Right kidney (tissue), 1 donor: Measurements from ENCODE around the gene MSANTD1.
"Not testable (repeated sequence)": the region's sequence is repeated elsewhere in the genome, so short reads cannot be mapped to it uniquely, and the experiment has no call there.

Source experiments
- DNase-seq: peaks from one replicate; pipeline ENCODE4 v3.0.0-alpha.2; 2016

The MSANTD1 gene

DNA sequence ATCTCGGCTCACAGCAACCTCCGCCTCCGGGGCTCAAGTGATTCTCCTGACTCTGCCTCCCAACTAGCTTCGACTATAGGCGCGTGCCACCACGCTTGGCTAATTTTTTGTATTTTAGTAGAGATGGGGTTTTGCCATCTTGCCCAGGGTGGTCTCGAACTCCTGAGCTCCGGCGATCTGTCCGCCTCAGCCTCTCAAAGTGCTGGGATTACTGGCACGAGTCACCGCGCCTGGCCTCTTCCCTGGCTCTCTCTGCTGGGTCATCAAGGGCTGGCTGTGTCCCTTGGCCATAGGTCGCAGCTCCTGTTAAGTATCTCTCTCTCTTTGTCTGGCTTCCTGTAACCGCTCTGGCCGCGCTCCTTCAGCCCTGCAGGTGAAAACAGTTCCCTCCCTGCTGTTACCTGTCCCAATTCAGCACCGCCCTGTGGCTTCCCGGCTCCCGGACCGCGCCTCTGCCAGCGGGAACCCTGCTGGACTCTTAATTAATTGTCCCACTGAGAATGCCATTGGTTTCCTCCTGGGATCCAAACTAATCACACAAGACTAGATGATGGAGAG is 42.5 kb downstream of the MSANTD1 start:
- no peak for DNase-seq

DNA sequence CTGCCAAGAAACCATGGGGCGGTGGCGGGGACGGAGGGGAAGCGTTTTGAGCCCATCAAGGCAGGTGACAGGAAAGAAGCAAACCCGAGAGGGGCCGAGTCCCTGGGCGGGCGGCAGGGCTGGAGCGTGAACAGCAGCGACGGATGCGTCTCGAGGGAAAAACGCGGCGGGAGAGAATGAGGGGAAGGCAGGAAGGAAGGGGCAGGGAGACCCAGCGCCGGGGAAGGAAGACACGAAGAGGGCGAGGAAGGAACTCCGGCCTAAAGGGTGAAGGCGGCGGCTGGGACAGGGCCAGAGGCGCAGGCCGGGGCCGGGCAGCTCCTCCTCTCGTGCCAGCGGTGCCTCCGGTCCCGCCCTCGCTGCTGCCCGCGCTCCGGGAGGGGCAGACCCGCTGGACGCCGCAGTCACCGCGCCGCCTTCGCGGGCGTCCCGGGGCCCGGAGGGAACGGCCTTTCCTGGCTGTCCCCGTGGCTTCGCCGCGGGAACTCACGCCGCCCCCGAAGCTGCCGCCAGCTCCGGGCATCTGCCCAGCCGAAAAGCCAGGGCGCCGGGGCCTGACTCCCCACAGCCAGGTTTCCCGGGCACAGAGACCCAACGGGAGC is 43.1 kb downstream of the MSANTD1 start:
- no peak for DNase-seq

GRCh38 chr4:3292571-3293400 is 43.8 kb downstream of the MSANTD1 start, which contains the start of gene RGS12:
Gene RGS12, plus strand, starts transcription at chr4:3293021. Its CDS starts 23,150 bp downstream, at chr4:3316171.
- DNase-seq: peak; percentile 96

DNA sequence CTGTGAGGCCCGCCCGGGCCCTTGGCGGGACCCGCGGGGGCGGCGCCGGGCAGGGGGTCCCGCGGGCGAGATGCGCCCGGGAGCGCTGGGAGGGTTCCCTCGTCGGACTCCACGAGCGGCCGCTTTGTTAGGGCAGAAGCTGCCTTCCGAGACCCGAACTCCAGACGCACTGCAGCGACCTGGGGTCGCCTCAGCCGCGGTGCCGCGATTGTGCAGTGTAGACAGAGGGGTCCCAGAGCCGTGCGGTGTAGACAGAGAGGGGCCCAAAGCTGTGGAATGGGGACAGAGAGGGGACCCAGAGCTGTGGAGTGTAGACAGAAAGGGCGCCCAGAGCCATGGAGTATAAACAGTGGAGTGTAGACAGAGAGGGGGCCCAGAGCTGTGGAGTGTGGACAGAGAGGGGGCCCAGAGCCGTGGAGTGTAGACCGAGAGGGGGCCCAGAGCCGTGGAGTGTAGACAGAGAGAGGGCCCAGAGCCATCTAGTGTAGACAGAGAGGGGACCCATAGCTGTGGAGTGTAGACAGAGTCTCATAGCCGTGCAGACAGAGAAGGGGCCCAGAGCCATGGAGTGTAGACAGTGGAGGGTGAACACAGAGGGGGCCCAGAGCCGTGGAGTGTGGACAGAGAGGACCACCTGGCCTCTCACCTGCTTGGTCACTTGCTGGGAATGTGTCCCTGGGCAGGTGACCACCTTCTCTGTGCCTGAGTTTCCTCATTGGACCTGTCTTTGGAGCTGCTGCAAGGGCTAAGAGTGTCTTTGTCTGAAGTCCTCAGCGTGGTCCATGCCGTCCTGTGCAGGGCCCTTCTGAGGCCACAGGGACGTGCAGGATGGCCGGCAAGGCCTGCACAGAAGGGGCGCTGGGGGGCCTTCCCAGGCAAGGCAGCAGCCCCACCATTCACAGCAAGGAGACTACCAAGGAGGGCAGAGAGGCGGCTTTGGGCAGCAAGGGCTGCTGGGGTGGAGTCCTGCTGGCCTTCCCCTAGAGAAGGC is 44.7 kb downstream of the MSANTD1 start:
- peak; percentile 63 for DNase-seq

DNA sequence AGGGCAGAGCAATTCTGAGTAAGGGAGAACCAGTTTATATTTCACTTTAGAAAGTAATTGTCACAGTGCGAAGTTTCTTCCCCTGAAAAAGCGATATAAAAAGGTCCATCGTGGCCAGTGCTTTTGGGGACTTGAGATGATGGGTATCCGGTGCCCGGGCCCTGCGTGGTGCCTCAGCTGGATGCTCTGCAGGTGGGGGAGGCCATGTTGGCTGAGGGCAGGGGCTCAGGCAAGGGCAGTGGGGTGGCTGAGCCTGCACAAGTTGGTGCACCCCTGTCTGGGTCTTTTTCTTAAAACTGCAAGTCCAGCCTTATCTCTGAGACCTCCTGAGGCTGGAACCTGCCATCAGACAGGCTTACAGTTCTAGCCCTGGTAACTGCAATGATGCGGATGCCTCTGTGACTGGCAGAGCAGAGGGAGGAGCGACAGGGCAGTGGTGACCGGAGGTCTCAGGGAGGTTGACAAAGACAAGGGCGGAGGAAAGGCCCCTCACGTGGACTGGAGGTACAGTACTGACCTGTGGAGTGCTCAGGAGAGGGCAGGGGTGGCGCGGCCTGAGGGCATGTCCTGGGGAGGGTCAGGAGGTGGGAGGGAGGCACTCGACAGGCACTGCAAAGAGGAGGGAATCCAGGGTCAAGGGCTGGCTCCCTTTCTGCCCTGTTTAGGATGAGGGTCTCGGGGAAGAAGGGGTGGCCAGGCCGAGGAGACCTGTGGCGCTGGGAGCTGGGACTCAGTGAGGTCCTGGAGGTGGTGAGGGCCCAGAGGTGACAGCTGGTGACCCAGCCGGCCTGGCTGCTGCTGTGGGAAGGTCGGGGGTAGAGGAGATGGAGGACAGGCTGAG is 45.7 kb downstream of the MSANTD1 start:
- DNase-seq: no peak

DNA sequence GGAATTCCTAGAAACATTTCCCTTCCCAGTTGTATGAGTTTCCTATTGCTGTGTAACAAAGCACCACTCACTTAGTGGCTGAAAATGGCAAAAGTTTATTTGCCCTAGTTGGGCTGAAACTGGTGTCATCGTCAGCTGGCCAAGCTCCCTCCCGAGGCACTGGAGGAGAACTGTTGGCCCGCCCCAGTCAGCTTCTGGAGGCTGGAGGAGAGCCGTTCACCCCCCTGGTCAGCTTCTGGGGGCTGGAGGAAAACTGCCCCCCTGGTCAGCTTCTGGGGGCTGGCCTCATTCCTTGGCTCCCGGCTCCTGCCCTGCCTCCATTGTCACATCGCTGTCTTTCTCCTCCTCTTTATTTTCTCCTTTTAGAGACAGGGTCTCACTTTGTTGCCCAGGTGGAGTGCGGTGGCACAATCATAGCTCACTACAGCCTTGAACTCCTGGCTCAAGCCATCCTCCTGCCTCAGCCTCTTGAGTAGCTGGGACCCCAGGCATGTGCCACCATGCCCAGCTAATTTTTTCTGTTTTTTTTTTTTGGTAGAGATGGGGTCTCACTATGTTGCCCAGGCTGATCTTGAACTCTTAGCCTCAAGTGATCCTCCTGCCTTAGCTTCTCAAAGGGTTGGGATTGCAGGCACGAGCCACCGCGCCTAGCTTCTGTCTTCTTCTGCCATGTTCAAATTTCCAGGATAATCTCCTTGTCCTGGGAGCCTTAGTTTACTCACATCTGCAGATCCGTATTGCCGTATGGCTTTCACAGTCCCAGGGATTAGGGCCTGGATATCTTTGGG is 47.1 kb downstream of the MSANTD1 start:
- DNase-seq: no peak

DNA sequence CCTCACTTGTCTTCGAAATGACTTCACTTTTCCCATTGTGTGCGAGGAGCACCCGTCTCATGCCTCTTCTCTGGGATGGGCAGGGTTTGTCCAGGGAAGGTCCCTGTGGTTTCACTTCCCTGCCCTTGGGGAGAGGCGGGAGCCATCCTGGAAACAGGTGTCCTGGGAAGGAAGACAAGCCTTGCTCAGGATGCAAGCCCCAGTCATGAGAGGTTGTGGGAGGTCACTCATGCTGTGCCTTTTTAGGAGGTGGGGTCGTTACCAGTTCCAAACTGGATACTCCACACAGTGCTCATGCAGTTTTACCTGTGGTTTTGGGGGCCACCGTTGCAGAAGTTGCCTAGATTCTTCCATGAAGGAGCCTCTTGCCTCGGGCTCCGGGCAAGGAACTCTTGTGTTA is 47.7 kb downstream of the MSANTD1 start:
- DNase-seq: no peak

GRCh38 chr4:3297066-3297859 is 48.3 kb downstream of the MSANTD1 start:
- DNase-seq: no peak

- no peak for DNase-seq
These were observed 50.4 kb downstream of the MSANTD1 start for GRCh38 chr4:3299122-3299975.

DNA sequence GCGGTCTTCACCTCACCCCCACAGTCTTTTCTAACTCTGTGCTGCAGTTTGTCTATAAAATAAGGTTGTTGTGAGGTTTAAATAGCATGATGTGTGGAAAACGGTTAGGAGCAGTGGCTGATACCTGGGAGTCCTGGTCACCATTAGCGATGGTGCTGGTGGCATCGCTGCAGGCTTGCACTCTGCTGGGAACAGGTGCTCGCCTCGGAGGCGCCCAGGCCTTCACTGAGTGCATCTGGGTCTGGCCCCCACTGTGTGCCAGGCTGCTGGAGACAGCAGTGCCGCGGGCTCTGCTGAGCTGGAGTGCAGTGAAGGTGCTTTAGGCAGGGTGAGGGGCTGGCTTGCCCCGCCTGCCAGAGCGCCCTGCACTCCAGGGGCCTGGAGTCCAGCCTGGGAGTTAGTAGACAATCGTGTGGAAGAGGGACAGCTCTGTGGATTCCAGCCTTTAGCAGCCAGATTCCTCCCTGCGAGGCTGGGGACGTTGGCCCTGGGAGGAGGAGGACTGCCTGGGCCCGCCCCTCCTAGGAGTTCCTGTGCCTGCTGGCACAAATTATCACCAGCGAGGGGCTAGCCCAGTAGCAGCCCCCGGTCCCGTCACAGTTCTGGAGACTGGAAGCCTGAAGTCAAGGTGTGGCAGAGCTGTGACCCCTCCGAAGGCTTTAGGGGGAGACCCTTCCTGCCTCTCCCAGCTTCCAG is 51.2 kb downstream of the MSANTD1 start:
- DNase-seq: no peak

GRCh38 chr4:3300882-3301281 is 51.9 kb downstream of the MSANTD1 start:
- DNase-seq: not testable (repeated sequence)

DNA sequence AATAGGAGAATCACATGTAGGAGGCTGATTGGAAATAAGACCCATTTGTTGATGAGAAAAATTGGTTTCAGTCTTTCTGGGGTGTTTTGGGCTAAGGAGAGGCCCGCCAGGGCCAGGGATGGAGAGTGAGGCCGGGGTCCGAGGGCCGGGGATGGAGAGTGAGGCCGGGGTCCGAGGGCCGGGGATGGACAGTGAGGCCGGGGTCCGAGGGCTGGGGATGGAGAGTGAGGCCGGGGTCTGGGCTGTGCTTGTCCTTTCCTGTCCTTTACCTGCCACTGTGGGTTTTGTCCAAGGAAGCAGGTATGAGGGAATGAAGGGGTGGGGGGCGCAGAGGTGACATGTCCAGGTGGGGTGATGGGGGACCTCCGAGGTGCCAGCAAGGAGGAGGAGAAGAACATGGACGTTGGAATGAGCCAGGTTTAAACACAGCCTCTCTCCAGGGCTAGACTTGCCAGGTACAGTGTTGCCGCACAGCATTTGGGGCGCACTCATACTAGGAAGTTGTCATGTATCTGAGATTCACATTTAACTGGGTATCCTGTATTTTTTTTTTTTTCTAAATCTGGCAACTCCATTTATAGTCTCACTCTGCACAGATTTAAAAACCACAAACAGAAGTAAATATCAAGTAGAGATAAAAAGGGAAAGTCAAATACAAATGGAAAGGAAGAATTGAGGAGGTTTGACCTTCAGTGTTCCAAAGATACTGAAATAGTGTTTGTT is 52.7 kb downstream of the MSANTD1 start:
- no peak for DNase-seq

GRCh38 chr4:3302173-3302785 is 53.3 kb downstream of the MSANTD1 start:
- no peak for DNase-seq

DNA sequence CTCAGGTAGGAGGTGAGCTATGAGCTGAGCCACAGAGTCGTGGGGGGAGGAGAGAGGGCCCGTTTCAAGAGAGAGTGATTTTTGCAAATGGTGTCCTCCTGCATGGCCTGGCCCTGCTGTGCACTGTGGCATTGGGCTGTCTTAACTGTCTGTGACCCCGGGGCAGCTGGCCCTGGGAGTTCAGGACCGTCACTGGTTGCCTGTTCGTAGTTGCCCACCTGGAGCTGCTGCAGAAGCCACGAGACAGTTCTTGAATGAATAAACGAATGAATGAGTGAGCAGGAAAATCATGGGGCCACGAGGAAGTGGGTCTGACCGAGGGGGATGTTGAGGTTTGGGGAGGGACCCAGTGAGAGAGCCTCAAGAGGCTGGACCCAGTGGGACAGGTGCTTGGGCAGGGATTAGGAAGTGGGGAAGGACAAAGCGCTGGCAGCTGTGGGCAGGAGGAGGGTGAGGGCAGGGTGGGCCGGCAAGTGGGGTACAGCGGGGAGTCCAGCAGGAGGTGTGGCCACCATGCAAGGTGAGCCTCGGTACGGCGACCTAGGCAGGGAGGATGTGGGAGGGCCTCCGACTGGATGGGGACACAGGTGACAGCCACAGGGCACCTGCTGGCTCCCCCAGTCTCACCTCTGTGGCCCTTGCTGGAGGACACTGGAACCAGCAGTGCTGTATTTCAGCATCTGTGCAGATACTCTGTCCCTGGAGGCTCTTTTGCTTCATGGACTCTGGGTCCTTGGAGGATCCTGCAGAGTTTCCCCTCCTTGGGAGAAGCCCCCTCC is 54.0 kb downstream of the MSANTD1 start:
- DNase-seq: no peak

DNA sequence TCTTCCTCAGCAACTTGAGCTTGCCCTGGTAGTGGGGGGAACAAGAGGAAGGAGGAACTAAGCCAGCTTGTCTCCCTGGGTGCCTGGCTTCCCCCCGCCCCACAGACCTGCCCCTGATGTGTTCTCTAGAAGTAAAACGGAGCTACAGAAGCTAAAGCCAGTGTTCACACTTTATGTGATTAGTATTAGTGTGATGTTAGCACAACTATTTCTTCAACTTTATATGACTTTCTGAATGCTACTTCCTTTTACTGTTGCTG is 54.5 kb downstream of the MSANTD1 start:
- no peak for DNase-seq
